ENCODE results near the gene ST3GAL6.

ST3GAL6 gene

DNA sequence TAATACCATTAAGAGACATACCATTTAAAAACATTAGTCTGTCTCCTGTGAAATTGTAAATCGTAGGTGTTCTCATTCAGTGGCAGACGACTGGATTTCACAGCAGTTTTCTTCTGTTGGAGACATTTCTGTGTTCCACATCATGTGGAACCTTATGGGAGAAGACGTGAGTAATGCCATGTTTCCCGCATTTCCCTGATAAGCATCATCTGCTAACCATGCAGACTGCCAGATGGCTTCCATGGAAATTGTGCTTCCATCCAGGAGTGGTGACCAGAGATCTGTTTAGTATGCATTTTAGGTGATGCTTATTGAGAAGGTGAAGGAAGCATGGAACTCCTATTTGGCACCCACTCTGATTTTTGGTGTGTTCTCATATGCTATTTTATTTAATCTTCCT, 28.4 kb upstream of the ST3GAL6 start:
- H3K4me3 ChIP-seq (ENCODE audit: low read depth, low read length), result no peak overlapping the region
- TF ChIP-seq, protein P1, sequence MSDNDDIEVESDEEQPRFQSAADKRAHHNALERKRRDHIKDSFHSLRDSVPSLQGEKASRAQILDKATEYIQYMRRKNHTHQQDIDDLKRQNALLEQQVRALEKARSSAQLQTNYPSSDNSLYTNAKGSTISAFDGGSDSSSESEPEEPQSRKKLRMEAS (IDR thresholded peaks at IDR 0.05; ENCODE audit: low read depth, low read length), result no peak
- TF ChIP-seq POLR2A (IDR thresholded peaks at IDR 0.05; ENCODE audit: extremely low read depth, insufficient read length) (no peak), MYC (IDR thresholded peaks at IDR 0.05; ENCODE audit: low read depth, low read length) (no peak)
- TF ChIP-seq, protein P2, sequence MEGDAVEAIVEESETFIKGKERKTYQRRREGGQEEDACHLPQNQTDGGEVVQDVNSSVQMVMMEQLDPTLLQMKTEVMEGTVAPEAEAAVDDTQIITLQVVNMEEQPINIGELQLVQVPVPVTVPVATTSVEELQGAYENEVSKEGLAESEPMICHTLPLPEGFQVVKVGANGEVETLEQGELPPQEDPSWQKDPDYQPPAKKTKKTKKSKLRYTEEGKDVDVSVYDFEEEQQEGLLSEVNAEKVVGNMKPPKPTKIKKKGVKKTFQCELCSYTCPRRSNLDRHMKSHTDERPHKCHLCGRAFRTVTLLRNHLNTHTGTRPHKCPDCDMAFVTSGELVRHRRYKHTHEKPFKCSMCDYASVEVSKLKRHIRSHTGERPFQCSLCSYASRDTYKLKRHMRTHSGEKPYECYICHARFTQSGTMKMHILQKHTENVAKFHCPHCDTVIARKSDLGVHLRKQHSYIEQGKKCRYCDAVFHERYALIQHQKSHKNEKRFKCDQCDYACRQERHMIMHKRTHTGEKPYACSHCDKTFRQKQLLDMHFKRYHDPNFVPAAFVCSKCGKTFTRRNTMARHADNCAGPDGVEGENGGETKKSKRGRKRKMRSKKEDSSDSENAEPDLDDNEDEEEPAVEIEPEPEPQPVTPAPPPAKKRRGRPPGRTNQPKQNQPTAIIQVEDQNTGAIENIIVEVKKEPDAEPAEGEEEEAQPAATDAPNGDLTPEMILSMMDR (IDR thresholded peaks at IDR 0.05; ENCODE audit: low read depth, low read length), result no peak

DNA sequence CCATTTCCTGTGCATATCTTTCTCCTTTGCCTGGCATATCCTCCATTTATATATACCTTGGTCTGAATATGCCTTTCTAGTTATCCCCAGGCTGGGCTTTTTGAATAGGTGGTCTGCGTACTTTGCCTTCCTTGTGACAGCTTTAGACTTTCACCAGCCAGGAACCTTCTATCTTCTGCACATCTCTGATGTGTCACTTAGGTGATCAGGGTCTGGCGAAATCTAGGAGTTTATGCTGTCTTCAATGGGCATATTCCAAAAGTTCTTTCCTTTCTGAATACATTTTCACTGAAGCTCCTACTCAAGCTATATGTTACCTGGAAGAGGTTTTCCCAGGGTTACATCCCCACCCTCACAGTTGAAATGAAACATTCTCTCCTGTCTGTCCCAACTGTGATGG, 27.8 kb upstream of the ST3GAL6 start:
- no peak for TF ChIP-seq POLR2A (IDR thresholded peaks at IDR 0.05; ENCODE audit: extremely low read depth, insufficient read length)
- no peak for TF ChIP-seq MYC (IDR thresholded peaks at IDR 0.05; ENCODE audit: low read depth, low read length)
- TF ChIP-seq, protein P1 (IDR thresholded peaks at IDR 0.05; ENCODE audit: low read depth, low read length), result no peak
- TF ChIP-seq, protein P2 (IDR thresholded peaks at IDR 0.05; ENCODE audit: low read depth, low read length), result no peak

More for the DNA sequence above, 28.4 kb upstream of the ST3GAL6 start:
- DNase-seq (ENCODE audit: low read depth), result no peak

DNA sequence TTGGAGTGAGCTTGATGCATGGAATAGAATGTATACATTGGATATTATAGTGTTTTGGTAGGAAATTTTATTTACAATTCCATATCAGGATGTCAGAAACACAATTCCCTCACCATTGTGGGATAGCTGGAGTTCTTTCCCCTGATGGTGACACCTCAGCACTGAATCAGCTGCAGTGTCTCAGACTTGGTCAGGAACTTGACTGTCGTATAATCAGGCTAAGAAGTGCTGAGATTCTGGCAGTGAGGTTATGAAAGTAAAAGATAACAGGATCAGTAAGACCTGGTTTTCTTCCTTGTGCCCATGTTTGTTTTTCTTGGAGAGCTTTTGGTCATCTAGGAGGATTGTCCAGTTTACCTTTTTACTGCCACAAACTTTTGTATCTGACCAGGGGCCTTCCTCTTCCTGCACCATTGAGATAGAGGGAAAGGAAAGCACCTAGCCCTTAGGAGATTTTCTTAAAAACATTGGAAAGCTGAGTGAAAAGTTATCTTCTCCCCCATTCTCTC, 27.3 kb upstream of the ST3GAL6 start:
- DNase-seq (ENCODE audit: low read depth), result no peak
- TF ChIP-seq, protein P1 (IDR thresholded peaks at IDR 0.05; ENCODE audit: low read depth, low read length), result no peak
- no peak for TF ChIP-seq POLR2A (IDR thresholded peaks at IDR 0.05; ENCODE audit: extremely low read depth, insufficient read length)
- no peak for TF ChIP-seq MYC (IDR thresholded peaks at IDR 0.05; ENCODE audit: low read depth, low read length)
- TF ChIP-seq, protein P2 (IDR thresholded peaks at IDR 0.05; ENCODE audit: low read depth, low read length), result no peak
- no peak overlapping the region for H3K4me3 ChIP-seq (ENCODE audit: low read depth, low read length)

More for the DNA sequence above, 27.8 kb upstream of the ST3GAL6 start:
- DNase-seq (ENCODE audit: low read depth), result no peak
- no peak overlapping the region for H3K4me3 ChIP-seq (ENCODE audit: low read depth, low read length)

DNA sequence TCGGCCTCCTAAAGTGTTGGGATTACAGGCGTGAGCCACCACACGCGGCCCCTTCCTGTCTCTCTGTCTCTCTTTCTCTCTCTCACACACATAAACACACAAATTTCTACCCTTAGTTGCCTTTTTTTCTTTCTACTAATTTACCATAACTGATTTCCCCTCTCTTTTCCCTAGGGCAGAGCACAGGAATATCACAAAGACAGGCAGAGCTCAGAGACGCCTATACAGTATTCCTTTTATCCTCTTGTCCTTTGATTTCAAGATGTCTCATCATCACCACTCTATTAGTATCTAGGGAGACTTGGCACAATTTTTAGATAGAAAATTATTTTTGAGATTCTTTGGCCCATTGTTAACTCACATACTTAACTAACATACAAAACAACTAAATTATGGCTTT, 25.8 kb upstream of the ST3GAL6 start:
- TF ChIP-seq POLR2A (IDR thresholded peaks at IDR 0.05; ENCODE audit: extremely low read depth, insufficient read length), result no peak
- TF ChIP-seq, protein P2 (IDR thresholded peaks at IDR 0.05; ENCODE audit: low read depth, low read length), result no peak
- TF ChIP-seq, protein P1 (IDR thresholded peaks at IDR 0.05; ENCODE audit: low read depth, low read length), result no peak
- TF ChIP-seq MYC (IDR thresholded peaks at IDR 0.05; ENCODE audit: low read depth, low read length), result no peak
- DNase-seq (ENCODE audit: low read depth), result no peak
- H3K4me3 ChIP-seq (ENCODE audit: low read depth, low read length), result no peak overlapping the region

DNA sequence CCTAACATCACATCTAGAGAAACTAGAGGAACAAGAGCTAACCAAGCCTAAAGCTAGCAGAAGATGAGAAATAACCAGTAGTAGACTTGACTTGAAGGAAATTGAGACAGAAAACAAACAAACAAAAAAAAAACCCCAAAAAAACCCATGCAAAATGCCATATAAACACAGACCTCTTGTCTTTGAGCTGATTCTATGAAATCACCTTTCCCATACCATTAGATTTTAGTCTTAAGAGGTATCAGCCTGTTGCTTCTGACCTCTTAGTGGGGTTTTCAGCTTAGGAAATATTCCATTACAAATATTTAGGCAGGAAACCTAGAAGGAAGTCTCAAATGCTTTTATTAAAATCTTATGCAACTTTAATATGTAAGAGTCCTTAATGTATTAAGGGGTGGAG, 23.9 kb upstream of the ST3GAL6 start:
- DNase-seq (ENCODE audit: low read depth), result no peak
- TF ChIP-seq POLR2A (IDR thresholded peaks at IDR 0.05; ENCODE audit: extremely low read depth, insufficient read length) (no peak), MYC (IDR thresholded peaks at IDR 0.05; ENCODE audit: low read depth, low read length) (no peak)
- TF ChIP-seq, protein P1 (IDR thresholded peaks at IDR 0.05; ENCODE audit: low read depth, low read length), result no peak
- TF ChIP-seq, protein P2 (IDR thresholded peaks at IDR 0.05; ENCODE audit: low read depth, low read length), result no peak
- H3K4me3 ChIP-seq (ENCODE audit: low read depth, low read length), result no peak overlapping the region

Measured in NB4 (cell line).